ENCODE measurements around the gene RUNX1.

DNA sequence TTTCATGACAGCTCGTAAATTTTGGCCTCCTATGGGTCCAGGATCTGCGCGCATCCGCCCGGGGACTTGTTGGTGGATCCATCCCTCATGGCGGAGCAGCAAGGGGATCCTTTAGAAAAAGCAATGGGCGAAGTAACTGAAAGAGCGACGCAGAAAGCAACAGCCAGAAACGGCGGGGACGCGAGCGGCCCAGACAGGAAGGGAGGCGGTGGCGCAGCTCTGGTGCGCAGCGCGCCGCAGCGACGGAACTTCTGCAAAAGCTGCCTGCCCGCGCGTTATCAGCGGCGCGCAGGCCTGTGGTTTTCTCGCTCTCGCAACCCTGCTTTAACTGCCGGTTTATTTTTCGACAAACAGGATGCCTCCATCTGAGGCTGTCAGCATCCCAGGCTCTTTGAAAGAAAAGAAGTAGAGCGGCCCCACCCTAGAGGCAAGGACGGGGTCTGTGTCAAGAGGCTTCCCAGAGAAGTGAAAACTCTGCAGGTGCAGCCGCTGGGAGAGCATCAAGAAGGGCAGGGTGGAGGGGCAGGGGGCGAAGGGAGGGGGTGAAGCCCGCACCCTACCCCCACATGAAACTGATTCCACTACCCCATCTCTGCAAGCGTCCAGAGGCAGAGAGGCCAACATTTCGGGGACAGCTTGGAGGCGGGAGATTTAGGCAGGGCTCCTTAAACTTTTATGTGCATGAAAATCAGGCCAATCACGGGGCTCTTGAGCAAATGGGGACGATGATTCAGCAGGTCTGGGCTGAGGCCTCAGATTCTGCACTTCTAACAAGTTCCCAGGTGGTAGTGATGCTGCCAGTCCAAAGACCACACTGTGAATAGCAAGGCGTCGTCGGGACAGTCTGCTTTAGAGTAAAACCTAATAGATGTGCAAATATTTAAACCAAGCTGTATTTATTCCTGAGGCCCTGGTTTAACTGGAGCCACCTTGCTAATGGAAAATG, 22.2 kb downstream of the RUNX1 start:
- TF ChIP-seq, protein P1, sequence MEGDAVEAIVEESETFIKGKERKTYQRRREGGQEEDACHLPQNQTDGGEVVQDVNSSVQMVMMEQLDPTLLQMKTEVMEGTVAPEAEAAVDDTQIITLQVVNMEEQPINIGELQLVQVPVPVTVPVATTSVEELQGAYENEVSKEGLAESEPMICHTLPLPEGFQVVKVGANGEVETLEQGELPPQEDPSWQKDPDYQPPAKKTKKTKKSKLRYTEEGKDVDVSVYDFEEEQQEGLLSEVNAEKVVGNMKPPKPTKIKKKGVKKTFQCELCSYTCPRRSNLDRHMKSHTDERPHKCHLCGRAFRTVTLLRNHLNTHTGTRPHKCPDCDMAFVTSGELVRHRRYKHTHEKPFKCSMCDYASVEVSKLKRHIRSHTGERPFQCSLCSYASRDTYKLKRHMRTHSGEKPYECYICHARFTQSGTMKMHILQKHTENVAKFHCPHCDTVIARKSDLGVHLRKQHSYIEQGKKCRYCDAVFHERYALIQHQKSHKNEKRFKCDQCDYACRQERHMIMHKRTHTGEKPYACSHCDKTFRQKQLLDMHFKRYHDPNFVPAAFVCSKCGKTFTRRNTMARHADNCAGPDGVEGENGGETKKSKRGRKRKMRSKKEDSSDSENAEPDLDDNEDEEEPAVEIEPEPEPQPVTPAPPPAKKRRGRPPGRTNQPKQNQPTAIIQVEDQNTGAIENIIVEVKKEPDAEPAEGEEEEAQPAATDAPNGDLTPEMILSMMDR (IDR thresholded peaks at IDR 0.05) = no peak
- TF ChIP-seq, protein P2, sequence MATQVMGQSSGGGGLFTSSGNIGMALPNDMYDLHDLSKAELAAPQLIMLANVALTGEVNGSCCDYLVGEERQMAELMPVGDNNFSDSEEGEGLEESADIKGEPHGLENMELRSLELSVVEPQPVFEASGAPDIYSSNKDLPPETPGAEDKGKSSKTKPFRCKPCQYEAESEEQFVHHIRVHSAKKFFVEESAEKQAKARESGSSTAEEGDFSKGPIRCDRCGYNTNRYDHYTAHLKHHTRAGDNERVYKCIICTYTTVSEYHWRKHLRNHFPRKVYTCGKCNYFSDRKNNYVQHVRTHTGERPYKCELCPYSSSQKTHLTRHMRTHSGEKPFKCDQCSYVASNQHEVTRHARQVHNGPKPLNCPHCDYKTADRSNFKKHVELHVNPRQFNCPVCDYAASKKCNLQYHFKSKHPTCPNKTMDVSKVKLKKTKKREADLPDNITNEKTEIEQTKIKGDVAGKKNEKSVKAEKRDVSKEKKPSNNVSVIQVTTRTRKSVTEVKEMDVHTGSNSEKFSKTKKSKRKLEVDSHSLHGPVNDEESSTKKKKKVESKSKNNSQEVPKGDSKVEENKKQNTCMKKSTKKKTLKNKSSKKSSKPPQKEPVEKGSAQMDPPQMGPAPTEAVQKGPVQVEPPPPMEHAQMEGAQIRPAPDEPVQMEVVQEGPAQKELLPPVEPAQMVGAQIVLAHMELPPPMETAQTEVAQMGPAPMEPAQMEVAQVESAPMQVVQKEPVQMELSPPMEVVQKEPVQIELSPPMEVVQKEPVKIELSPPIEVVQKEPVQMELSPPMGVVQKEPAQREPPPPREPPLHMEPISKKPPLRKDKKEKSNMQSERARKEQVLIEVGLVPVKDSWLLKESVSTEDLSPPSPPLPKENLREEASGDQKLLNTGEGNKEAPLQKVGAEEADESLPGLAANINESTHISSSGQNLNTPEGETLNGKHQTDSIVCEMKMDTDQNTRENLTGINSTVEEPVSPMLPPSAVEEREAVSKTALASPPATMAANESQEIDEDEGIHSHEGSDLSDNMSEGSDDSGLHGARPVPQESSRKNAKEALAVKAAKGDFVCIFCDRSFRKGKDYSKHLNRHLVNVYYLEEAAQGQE (IDR thresholded peaks at IDR 0.05; ENCODE audit: low read depth, low read length) = no peak
- TF ChIP-seq, protein P3, sequence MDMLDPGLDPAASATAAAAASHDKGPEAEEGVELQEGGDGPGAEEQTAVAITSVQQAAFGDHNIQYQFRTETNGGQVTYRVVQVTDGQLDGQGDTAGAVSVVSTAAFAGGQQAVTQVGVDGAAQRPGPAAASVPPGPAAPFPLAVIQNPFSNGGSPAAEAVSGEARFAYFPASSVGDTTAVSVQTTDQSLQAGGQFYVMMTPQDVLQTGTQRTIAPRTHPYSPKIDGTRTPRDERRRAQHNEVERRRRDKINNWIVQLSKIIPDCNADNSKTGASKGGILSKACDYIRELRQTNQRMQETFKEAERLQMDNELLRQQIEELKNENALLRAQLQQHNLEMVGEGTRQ (IDR thresholded peaks at IDR 0.05; ENCODE audit: borderline replicate concordance, low read depth, low read length) = no peak
- TF ChIP-seq TEAD4 (IDR thresholded peaks at IDR 0.05; ENCODE audit: borderline replicate concordance, insufficient read depth) (no peak), FOSL2 (IDR thresholded peaks at IDR 0.05; ENCODE audit: borderline replicate concordance, low read depth) (no peak)
